Measurements from ENCODE around the gene TBC1D20. TPM values are rescaled to one million over a fixed set of nuclear protein-coding genes. Genes with fewer than 3 reads are reported as not detected.

TBC1D20 gene
- total and polyA plus RNA-seq, 2 experiments from 2014 or later, result 4.8 to 15.0 TPM

DNA sequence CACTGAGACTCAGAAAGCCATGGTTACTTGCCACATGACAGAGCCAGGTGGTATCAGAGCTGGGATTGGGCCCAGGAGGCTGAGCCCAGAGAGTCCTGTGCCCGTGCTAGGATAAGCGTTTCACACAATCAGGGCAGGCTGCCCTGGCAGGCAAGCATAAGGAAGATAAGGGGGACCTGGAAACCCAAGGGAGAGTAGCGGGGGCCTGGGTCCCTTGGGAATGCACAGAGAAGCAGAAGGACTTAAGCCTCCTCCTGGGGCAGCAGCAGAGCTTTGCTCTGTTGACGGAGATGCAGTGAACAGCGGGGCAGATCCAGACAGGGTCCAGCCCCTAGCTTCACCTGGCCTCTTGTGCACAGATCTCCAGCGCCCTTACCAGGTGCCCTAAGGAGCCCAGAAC, 73.1 kb downstream of the TBC1D20 start:
- no peaks in the 10 kb centered on the region for H3K79me2 ChIP-seq (replicated peaks; ENCODE audit: insufficient read depth)
- TF ChIP-seq, protein P1, sequence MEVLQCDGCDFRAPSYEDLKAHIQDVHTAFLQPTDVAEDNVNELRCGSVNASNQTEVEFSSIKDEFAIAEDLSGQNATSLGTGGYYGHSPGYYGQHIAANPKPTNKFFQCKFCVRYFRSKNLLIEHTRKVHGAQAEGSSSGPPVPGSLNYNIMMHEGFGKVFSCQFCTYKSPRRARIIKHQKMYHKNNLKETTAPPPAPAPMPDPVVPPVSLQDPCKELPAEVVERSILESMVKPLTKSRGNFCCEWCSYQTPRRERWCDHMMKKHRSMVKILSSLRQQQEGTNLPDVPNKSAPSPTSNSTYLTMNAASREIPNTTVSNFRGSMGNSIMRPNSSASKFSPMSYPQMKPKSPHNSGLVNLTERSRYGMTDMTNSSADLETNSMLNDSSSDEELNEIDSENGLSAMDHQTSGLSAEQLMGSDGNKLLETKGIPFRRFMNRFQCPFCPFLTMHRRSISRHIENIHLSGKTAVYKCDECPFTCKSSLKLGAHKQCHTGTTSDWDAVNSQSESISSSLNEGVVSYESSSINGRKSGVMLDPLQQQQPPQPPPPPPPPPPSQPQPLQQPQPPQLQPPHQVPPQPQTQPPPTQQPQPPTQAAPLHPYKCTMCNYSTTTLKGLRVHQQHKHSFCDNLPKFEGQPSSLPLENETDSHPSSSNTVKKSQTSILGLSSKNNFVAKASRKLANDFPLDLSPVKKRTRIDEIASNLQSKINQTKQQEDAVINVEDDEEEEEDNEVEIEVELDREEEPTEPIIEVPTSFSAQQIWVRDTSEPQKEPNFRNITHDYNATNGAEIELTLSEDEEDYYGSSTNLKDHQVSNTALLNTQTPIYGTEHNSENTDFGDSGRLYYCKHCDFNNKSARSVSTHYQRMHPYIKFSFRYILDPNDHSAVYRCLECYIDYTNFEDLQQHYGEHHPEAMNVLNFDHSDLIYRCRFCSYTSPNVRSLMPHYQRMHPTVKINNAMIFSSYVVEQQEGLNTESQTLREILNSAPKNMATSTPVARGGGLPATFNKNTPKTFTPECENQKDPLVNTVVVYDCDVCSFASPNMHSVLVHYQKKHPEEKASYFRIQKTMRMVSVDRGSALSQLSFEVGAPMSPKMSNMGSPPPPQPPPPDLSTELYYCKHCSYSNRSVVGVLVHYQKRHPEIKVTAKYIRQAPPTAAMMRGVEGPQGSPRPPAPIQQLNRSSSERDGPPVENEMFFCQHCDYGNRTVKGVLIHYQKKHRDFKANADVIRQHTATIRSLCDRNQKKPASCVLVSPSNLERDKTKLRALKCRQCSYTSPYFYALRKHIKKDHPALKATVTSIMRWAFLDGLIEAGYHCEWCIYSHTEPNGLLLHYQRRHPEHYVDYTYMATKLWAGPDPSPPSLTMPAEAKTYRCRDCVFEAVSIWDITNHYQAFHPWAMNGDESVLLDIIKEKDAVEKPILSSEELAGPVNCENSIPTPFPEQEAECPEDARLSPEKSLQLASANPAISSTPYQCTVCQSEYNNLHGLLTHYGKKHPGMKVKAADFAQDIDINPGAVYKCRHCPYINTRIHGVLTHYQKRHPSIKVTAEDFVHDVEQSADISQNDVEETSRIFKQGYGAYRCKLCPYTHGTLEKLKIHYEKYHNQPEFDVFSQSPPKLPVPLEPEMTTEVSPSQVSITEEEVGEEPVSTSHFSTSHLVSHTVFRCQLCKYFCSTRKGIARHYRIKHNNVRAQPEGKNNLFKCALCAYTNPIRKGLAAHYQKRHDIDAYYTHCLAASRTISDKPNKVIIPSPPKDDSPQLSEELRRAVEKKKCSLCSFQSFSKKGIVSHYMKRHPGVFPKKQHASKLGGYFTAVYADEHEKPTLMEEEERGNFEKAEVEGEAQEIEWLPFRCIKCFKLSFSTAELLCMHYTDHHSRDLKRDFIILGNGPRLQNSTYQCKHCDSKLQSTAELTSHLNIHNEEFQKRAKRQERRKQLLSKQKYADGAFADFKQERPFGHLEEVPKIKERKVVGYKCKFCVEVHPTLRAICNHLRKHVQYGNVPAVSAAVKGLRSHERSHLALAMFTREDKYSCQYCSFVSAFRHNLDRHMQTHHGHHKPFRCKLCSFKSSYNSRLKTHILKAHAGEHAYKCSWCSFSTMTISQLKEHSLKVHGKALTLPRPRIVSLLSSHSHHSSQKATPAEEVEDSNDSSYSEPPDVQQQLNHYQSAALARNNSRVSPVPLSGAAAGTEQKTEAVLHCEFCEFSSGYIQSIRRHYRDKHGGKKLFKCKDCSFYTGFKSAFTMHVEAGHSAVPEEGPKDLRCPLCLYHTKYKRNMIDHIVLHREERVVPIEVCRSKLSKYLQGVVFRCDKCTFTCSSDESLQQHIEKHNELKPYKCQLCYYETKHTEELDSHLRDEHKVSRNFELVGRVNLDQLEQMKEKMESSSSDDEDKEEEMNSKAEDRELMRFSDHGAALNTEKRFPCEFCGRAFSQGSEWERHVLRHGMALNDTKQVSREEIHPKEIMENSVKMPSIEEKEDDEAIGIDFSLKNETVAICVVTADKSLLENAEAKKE (CRISPR knock-in tag; IDR thresholded peaks at IDR 0.05), result no peak
- TF ChIP-seq JUNB (IDR thresholded peaks at IDR 0.05; ENCODE audit: unreplicated experiment) (no peak), ETS1 (IDR thresholded peaks at IDR 0.05) (no peak), ZNF331 (CRISPR knock-in tag; IDR thresholded peaks at IDR 0.05; ENCODE audit: low read depth) (no peak), NANOG (IDR thresholded peaks at IDR 0.05; ENCODE audit: borderline replicate concordance) (no peak), EZH2 (IDR thresholded peaks at IDR 0.05; ENCODE audit: low read depth, unreplicated experiment) (no peak), CREB1 (CRISPR knock-in tag; IDR thresholded peaks at IDR 0.05; ENCODE audit: low read depth) (no peak), EZH2phosphoT487 (IDR thresholded peaks at IDR 0.05; ENCODE audit: unreplicated experiment) (no peak), POLR2AphosphoS5 (IDR thresholded peaks at IDR 0.05; ENCODE audit: low read depth) (no peak), STAT1 (IDR thresholded peaks at IDR 0.05; ENCODE audit: unreplicated experiment) (no peak), ZNF114 (CRISPR knock-in tag; IDR thresholded peaks at IDR 0.05) (no peak)
- TF ChIP-seq, protein P2, sequence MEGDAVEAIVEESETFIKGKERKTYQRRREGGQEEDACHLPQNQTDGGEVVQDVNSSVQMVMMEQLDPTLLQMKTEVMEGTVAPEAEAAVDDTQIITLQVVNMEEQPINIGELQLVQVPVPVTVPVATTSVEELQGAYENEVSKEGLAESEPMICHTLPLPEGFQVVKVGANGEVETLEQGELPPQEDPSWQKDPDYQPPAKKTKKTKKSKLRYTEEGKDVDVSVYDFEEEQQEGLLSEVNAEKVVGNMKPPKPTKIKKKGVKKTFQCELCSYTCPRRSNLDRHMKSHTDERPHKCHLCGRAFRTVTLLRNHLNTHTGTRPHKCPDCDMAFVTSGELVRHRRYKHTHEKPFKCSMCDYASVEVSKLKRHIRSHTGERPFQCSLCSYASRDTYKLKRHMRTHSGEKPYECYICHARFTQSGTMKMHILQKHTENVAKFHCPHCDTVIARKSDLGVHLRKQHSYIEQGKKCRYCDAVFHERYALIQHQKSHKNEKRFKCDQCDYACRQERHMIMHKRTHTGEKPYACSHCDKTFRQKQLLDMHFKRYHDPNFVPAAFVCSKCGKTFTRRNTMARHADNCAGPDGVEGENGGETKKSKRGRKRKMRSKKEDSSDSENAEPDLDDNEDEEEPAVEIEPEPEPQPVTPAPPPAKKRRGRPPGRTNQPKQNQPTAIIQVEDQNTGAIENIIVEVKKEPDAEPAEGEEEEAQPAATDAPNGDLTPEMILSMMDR (conservative IDR thresholded peaks at IDR 0.05; ENCODE audit: low read depth in 2 of 2), result no peak
- H3K9me3 Mint-ChIP-seq, result no peaks in the 10 kb centered on the region
- H3K4me3 ChIP-seq, result no peak overlapping the region
- H3K4me2 ChIP-seq, result no peak overlapping the region
- no peak overlapping the region for H3K27ac ChIP-seq (ENCODE audit: low read depth)
- no peak overlapping the region for H3K4me3 Mint-ChIP-seq
- H3K36me3 ChIP-seq (ENCODE audit: insufficient read depth), result no peaks in the 10 kb centered on the region; the same call in 1 of the 2 replicates
- H3K4me1 ChIP-seq (ENCODE audit: insufficient read depth), result no peaks in the 10 kb centered on the region
- no peaks in the 10 kb centered on the region for H3K4me1 Mint-ChIP-seq
- H3K9me2 ChIP-seq (ENCODE audit: insufficient read depth), result no peaks in the 10 kb centered on the region
- H3K27me3 ChIP-seq (ENCODE audit: insufficient read depth), result no peaks in the 10 kb centered on the region
- ATAC-seq (no peak), DNase-seq (ENCODE audit: low spot score) (no peak)
- H3F3A ChIP-seq (replicated peaks; ENCODE audit: low read depth), result no peaks in the 10 kb centered on the region
- no peaks in the 10 kb centered on the region; the same call in 1 of the 2 replicates for H4K20me1 ChIP-seq (replicated peaks; ENCODE audit: insufficient read depth)
- peaks cover 3% of the 10 kb centered on the region for H3K27me3 Mint-ChIP-seq (ENCODE audit: insufficient read depth, low read depth, poor library complexity)
- no peak overlapping the region for H3K27ac Mint-ChIP-seq
- peaks cover 67% of the 10 kb centered on the region for H3K36me3 Mint-ChIP-seq (ENCODE audit: low read depth)
- no peak overlapping the region for H2AFZ ChIP-seq

Data from GM23338 (cell line).